Psoas muscle (tissue), 8 donors: Measurements from ENCODE around the gene MSL2. TPM values are rescaled to one million over a fixed set of nuclear protein-coding genes. Genes with fewer than 3 reads are reported as not detected.
"Not testable (repeated sequence)": the region's sequence is repeated elsewhere in the genome, so short reads cannot be mapped to it uniquely, and the experiment has no call there.

Experiments
- ATAC-seq, 4 donors: fragments of 200-7000 bp; cut with Tn5 transposase; one replicate each; pipeline ENCODE4 v1.9.1; 2020; ENCODE audit warnings: moderate library complexity in 3 of 4, mild to moderate bottlenecking in 2 of 4
- DNase-seq, 2 donors: peaks; one replicate each; pipeline ENCODE4 v3.0.0-alpha.2; 2020
- H3K27ac ChIP-seq: fragments of 200-600 bp; one replicate; pipeline ENCODE4 v1.8.0; 2022
- H3K27me3 ChIP-seq, 3 donors: fragments of 200-600 bp in 1 of 3; one replicate each; pipeline versions ENCODE4 v1.6.1 to v1.8.0; 2013 to 2022; ENCODE audit warnings: low read length in 2 of 3, mild to moderate bottlenecking in 2 of 3, moderate library complexity in 1 of 3; ENCODE audit not compliant: insufficient read depth in 3 of 3
- H3K36me3 ChIP-seq, 2 donors: fragments of 200-600 bp in 1 of 2; one replicate each; pipeline versions ENCODE4 v1.6.1 to v1.8.0; 2013 to 2022; ENCODE audit warnings: low read depth in 1 of 2, mild to moderate bottlenecking in 1 of 2, moderate library complexity in 1 of 2; ENCODE audit not compliant: insufficient read depth in 1 of 2
- H3K4me1 ChIP-seq: fragments of 200-600 bp; one replicate; pipeline ENCODE4 v1.8.0; 2022
- H3K4me3 ChIP-seq: fragments of 200-600 bp; one replicate; pipeline ENCODE4 v1.8.0; 2022; ENCODE audit warnings: mild to moderate bottlenecking
- H3K9me3 ChIP-seq: fragments of 200-600 bp; one replicate; pipeline ENCODE4 v1.8.0; 2022
- CTCF ChIP-seq: fragments of 200-600 bp; IDR thresholded peaks from one replicate; pipeline ENCODE4 v1.8.0; 2022; ENCODE audit warnings: antibody characterized with exemption
- WGBS, 3 donors: extraction: QIAGEN DNeasy Blood & Tissue Kit; methylation state at CpG; one replicate each; pipeline versions ENCODE4 v1.1.6 to v1.1.7; 2013; 5-methylcytosine and 5-hydroxymethylcytosine counted together
- intact Hi-C, 2 donors: fragments of 100-400 bp; cut with DNase I; formaldehyde crosslinking; loops; one replicate each; pipeline versions ENCODE4 v1.11.0 to v1.14.2; 2022
- polyA plus RNA-seq, 3 donors: library from polyadenylated mRNA; stranded (reverse); fragments of 200-250 nt; gene quantifications; one replicate each; pipeline ENCODE4 v1.2.3, GENCODE V29; 2013
- total RNA-seq, 4 donors: library from RNA; stranded (reverse); fragmentation: NEBNext Ultra II Directional in 2 of 4; extraction: Animal tissue kit (Norgen Biotek cat#: 25700) in 2 of 4; gene quantifications; one replicate each; pipeline versions ENCODE4 v1.2.1 to v1.2.4, GENCODE V29; 2021 to 2023
- donor health status: healthy with polysubstance abuse.
- donor health status: DM: no; HTN: no; CAD: no; lungs with moderate emphysema.
- donor health status: Bipolar disorder and iron deficiency.
- donor health status: healthy.
- donor health status: DM: yes; HTN: yes; CAD: no.
- donor health status: DM: no; HTN: no; CAD: no.
- donor health status: DM: no; HTN: no; CAD: no.
- donor health status: DM: yes; HTN: yes; CAD: no.

MSL2 gene
- total and polyA plus RNA-seq, 7 donors = 6.7 to 28.6 (median 21.8) TPM

- no peak overlapping the region for H3K27ac ChIP-seq
- H3K4me1 ChIP-seq = no peaks in the 10 kb centered on the region
- WGBS, 3 donors = 88 to 91% (median 91%) methylated on average over 1 of the region's 1 CpG
- intact Hi-C loops = no loop called here
- no peaks in the 10 kb centered on the region for H3K27me3 ChIP-seq
- DNase-seq (no peak), ATAC-seq (no peak)
- no peaks in the 10 kb centered on the region for H3K9me3 ChIP-seq
- TF ChIP-seq CTCF = no peak
- H3K36me3 ChIP-seq = no peaks in the 10 kb centered on the region
- no peak overlapping the region for H3K4me3 ChIP-seq
These were observed 41.0 kb upstream of the MSL2 start for GRCh38 chr3:136237103-136237502.

GRCh38 chr3:136236109-136236508, 40.0 kb upstream of the MSL2 start:
- no peak for ATAC-seq

GRCh38 chr3:136235545-136235944, 39.4 kb upstream of the MSL2 start:
- no peaks in the 10 kb centered on the region for H3K36me3 ChIP-seq
- DNase-seq (no peak), ATAC-seq (no peak)
- no peak overlapping the region for H3K27ac ChIP-seq
- WGBS, 3 donors = 81 to 91% (median 86%) methylated on average over 1 of the region's 1 CpG
- no peaks in the 10 kb centered on the region for H3K4me1 ChIP-seq
- no peaks in the 10 kb centered on the region for H3K9me3 ChIP-seq
- TF ChIP-seq CTCF = no peak
- no peaks in the 10 kb centered on the region for H3K27me3 ChIP-seq
- intact Hi-C loops = no loop called here
- H3K4me3 ChIP-seq = no peak overlapping the region

More at GRCh38 chr3:136236109-136236508, 40.0 kb upstream of the MSL2 start:
- Histone ChIP-seq H3K36me3 (no peaks in the 10 kb centered on the region), H3K4me1 (no peaks in the 10 kb centered on the region), H3K4me3 (no peak overlapping the region), H3K27ac (no peak overlapping the region), H3K27me3 (no peaks in the 10 kb centered on the region), H3K9me3 (no peaks in the 10 kb centered on the region)
- intact Hi-C loops = no loop called here
- no peak for TF ChIP-seq CTCF
- 73 to 80% (median 74%) methylated on average over 2 of the region's 2 CpGs for WGBS, 3 donors
- no peak for DNase-seq

GRCh38 chr3:136232413-136232812, 36.3 kb upstream of the MSL2 start:
- Histone ChIP-seq H3K4me3 (no peak overlapping the region), H3K36me3 (no peaks in the 10 kb centered on the region), H3K27me3 (no peaks in the 10 kb centered on the region), H3K4me1 (no peaks in the 10 kb centered on the region), H3K9me3 (no peaks in the 10 kb centered on the region), H3K27ac (no peak overlapping the region)
- intact Hi-C loops = no loop called here
- no peak for TF ChIP-seq CTCF
- DNase-seq = no peak
- ATAC-seq = no peak
- 77 to 85% (median 81%) methylated on average over 2 of the region's 2 CpGs for WGBS, 3 donors

GRCh38 chr3:136222746-136223145, 26.6 kb upstream of the MSL2 start:
- intact Hi-C loops, H3K27me3 ChIP-seq, H3K27ac ChIP-seq, ATAC-seq, DNase-seq, H3K4me3 ChIP-seq, H3K36me3 ChIP-seq, H3K9me3 ChIP-seq, H3K4me1 ChIP-seq: not testable (repeated sequence)
- 69 to 73% (median 71%) methylated on average over 4 of the region's 4 CpGs for WGBS, 3 donors
